MM.1S (cell line): ENCODE results near the gene SYPL2.
A peak's percentile ranks its signal among the peaks of the same experiment; 100 is the strongest.

ENCODE experiments used
- DNase-seq: peaks from one replicate; pipeline ENCODE4 v3.0.0-alpha.2; 2015
- H2AFZ ChIP-seq: fragments of 300-600 bp; sonication (generic); 2 replicates; pipeline ENCODE4 v1.6.0; 2016; ENCODE audit warnings: antibody characterized with exemption, low read length
- H3F3A ChIP-seq: fragments of 300-600 bp; sonication (generic); 2 replicates; pipeline ENCODE4 v1.6.1; 2016; ENCODE audit warnings: mild to moderate bottlenecking, antibody characterized with exemption, low read length, moderate library complexity, mixed read lengths; ENCODE audit not compliant: insufficient read depth
- H3K27ac ChIP-seq: fragments of 300-600 bp; sonication (generic); 2 replicates; pipeline ENCODE4 v1.5.1; 2016; ENCODE audit warnings: mild to moderate bottlenecking, low read length
- H3K27me3 ChIP-seq: fragments of 300-600 bp; sonication (generic); replicated peaks from 2 replicates; pipeline ENCODE4 v1.6.0; 2016; ENCODE audit warnings: low read length; ENCODE audit not compliant: insufficient read depth
- H3K36me3 ChIP-seq: fragments of 300-600 bp; sonication (generic); replicated peaks from 2 replicates; pipeline ENCODE4 v1.6.1; 2016; ENCODE audit warnings: mild to moderate bottlenecking, low read length, mixed read lengths; ENCODE audit not compliant: insufficient read depth
- H3K4me1 ChIP-seq: fragments of 300-600 bp; sonication (generic); 2 replicates; pipeline ENCODE4 v1.6.1; 2016; ENCODE audit warnings: low read length, mixed read lengths
- H3K4me2 ChIP-seq: fragments of 300-600 bp; sonication (generic); 2 replicates; pipeline ENCODE4 v1.6.0; 2016; ENCODE audit warnings: low read depth, low read length
- H3K4me3 ChIP-seq: fragments of 300-600 bp; sonication (generic); 2 replicates; pipeline ENCODE4 v1.5.1; 2016; ENCODE audit warnings: low read length, mixed read lengths
- H3K79me2 ChIP-seq: fragments of 300-600 bp; sonication (generic); 2 replicates; pipeline ENCODE4 v1.6.1; 2016; ENCODE audit warnings: mixed run types, low read length, mixed read lengths
- H3K9ac ChIP-seq: fragments of 300-600 bp; sonication (generic); 2 replicates; pipeline ENCODE4 v1.6.1; 2016; ENCODE audit warnings: low read length, mixed read lengths
- H3K9me2 ChIP-seq: fragments of 300-600 bp; sonication (generic); replicated peaks from 2 replicates; pipeline ENCODE4 v1.6.1; 2016; ENCODE audit warnings: mild to moderate bottlenecking, low read length, mixed read lengths; ENCODE audit not compliant: insufficient read depth
- H3K9me3 ChIP-seq: fragments of 300-600 bp; sonication (generic); replicated peaks from 2 replicates; pipeline ENCODE4 v1.6.1; 2016; ENCODE audit warnings: mild to moderate bottlenecking, low read length, mixed read lengths; ENCODE audit not compliant: insufficient read depth
- H4K20me1 ChIP-seq: fragments of 300-600 bp; sonication (generic); 2 replicates; pipeline ENCODE4 v1.6.1; 2016; ENCODE audit warnings: mild to moderate bottlenecking, low read length, moderate library complexity, mixed read lengths; ENCODE audit not compliant: insufficient read depth
- CTCF ChIP-seq: fragments of 300-600 bp; sonication (generic); IDR thresholded peaks from 2 replicates; pipeline ENCODE4 v1.5.1; 2016; ENCODE audit warnings: antibody characterized with exemption, low read length, mixed read lengths
- EZH2 ChIP-seq: fragments of 300-600 bp; sonication (generic); optimal IDR thresholded peaks from 2 replicates; pipeline ENCODE3; 2017; ENCODE audit warnings: low read depth, mild to moderate bottlenecking, antibody characterized with exemption, low read length, mixed read lengths
- EZH2phosphoT487 ChIP-seq: fragments of 300-600 bp; sonication (generic); IDR thresholded peaks from 2 replicates; pipeline ENCODE4 v1.6.1; 2018; ENCODE audit warnings: antibody characterized with exemption, low read length

Gene SYPL2

GRCh38 chr1:109466125-109466451 is 258 bp upstream of the SYPL2 start:
- H3K9ac ChIP-seq, result no peak overlapping the region
- no peaks in the 10 kb centered on the region for H3K36me3 ChIP-seq
- no peak overlapping the region for H3K27ac ChIP-seq
- H3K4me3 ChIP-seq, result no peak overlapping the region; the same call in 1 of the 2 replicates
- no peaks in the 10 kb centered on the region for H3K79me2 ChIP-seq
- peak overlapping the region; percentile 29; the same call in 1 of the 2 replicates for H3K4me2 ChIP-seq
- H4K20me1 ChIP-seq, result no peaks in the 10 kb centered on the region
- no peaks in the 10 kb centered on the region for H3F3A ChIP-seq
- no peaks in the 10 kb centered on the region for H3K9me2 ChIP-seq
- no peaks in the 10 kb centered on the region for H3K9me3 ChIP-seq
- H2AFZ ChIP-seq, result no peak overlapping the region
- DNase-seq, result no peak
- peaks cover 20% of the 10 kb centered on the region for H3K27me3 ChIP-seq
- TF ChIP-seq EZH2phosphoT487, result no peak
- no peak for TF ChIP-seq CTCF
- TF ChIP-seq EZH2, result no peak
- H3K4me1 ChIP-seq, result no peaks in the 10 kb centered on the region

- Histone ChIP-seq H3F3A (no peaks in the 10 kb centered on the region), H3K27ac (no peak overlapping the region), H3K4me2 (no peak overlapping the region), H3K4me3 (no peak overlapping the region), H3K9ac (no peak overlapping the region), H3K9me2 (no peaks in the 10 kb centered on the region), H3K79me2 (no peaks in the 10 kb centered on the region), H3K9me3 (no peaks in the 10 kb centered on the region), H3K4me1 (no peaks in the 10 kb centered on the region), H3K27me3 (peaks cover 23% of the 10 kb centered on the region), H3K36me3 (no peaks in the 10 kb centered on the region), H4K20me1 (no peaks in the 10 kb centered on the region), H2AFZ (no peak overlapping the region)
- TF ChIP-seq EZH2 (no peak), EZH2phosphoT487 (no peak), CTCF (no peak)
- DNase-seq, result no peak
Measured at GRCh38 chr1:109467301-109467777, 993 bp downstream of the SYPL2 start.

- Histone ChIP-seq H2AFZ (no peak overlapping the region), H3K79me2 (no peaks in the 10 kb centered on the region), H3K4me3 (no peak overlapping the region), H3K9me2 (no peaks in the 10 kb centered on the region), H3K27ac (no peak overlapping the region), H3F3A (no peaks in the 10 kb centered on the region), H3K36me3 (no peaks in the 10 kb centered on the region), H3K27me3 (peaks cover 24% of the 10 kb centered on the region), H3K4me2 (no peak overlapping the region), H3K9ac (no peak overlapping the region), H3K4me1 (no peaks in the 10 kb centered on the region), H4K20me1 (no peaks in the 10 kb centered on the region), H3K9me3 (no peaks in the 10 kb centered on the region)
- no peak for DNase-seq
- no peak for TF ChIP-seq EZH2
- TF ChIP-seq CTCF, result no peak
- no peak for TF ChIP-seq EZH2phosphoT487
Measured at GRCh38 chr1:109468061-109468460, 1.7 kb downstream of the SYPL2 start.
